ENCODE results near the gene HMCN1. TPM values are rescaled to one million over a fixed set of nuclear protein-coding genes. Genes with fewer than 3 reads are reported as not detected.
"Not testable (repeated sequence)": the region's sequence is repeated elsewhere in the genome, so short reads cannot be mapped to it uniquely, and the experiment has no call there.

HMCN1 gene
- total RNA-seq, 1 donor from 2014 or later, result 22.2 TPM

- Mint-ChIP-seq H3K27ac (ENCODE audit: unreplicated experiment) (no peak overlapping the region), H3K36me3 (ENCODE audit: low read depth, unreplicated experiment) (no peaks in the 10 kb centered on the region), H3K27me3 (ENCODE audit: unreplicated experiment) (peaks cover 6% of the 10 kb centered on the region), H3K4me3 (ENCODE audit: unreplicated experiment) (no peak overlapping the region), H3K4me1 (ENCODE audit: unreplicated experiment) (no peaks in the 10 kb centered on the region), H3K9me3 (ENCODE audit: unreplicated experiment) (no peaks in the 10 kb centered on the region)
- TF ChIP-seq, protein P1, sequence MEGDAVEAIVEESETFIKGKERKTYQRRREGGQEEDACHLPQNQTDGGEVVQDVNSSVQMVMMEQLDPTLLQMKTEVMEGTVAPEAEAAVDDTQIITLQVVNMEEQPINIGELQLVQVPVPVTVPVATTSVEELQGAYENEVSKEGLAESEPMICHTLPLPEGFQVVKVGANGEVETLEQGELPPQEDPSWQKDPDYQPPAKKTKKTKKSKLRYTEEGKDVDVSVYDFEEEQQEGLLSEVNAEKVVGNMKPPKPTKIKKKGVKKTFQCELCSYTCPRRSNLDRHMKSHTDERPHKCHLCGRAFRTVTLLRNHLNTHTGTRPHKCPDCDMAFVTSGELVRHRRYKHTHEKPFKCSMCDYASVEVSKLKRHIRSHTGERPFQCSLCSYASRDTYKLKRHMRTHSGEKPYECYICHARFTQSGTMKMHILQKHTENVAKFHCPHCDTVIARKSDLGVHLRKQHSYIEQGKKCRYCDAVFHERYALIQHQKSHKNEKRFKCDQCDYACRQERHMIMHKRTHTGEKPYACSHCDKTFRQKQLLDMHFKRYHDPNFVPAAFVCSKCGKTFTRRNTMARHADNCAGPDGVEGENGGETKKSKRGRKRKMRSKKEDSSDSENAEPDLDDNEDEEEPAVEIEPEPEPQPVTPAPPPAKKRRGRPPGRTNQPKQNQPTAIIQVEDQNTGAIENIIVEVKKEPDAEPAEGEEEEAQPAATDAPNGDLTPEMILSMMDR (IDR thresholded peaks at IDR 0.05; ENCODE audit: unreplicated experiment), result no peak
- no peak for DNase-seq (ENCODE audit: low spot score)
Observed at GRCh38 chr1:186183219-186183618, 449.0 kb downstream of the HMCN1 start.

DNA sequence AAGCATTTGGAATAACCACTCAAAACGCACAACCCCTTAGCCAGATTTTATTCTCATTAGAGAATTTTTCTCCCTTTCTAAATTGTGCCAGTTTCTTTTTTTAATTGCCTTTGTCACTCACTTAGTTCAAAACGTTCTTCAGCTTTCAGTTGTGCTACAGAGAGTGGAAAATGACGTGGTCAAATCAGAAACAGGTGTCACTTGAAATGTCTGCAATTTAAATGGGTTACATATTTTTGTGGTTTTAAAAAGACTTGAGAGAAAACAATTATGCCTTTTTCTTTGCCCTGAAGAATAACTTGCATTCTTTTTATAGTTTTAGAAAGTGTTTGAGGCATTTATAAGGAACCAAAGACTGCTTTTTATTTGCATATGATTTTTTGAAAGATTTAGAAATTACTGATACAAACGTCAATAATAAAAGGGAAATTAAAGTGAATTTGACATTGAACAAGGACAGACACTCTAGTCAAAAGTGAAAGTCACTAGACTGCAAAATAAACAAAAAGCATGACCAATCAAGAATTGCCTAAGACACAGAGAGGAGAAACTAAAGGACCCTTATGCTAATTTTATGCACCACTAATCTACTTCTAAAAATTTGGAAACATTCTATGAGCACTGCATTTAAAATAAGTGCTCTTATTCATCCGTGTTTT, 449.9 kb downstream of the HMCN1 start:
- no peaks in the 10 kb centered on the region for H3K4me1 Mint-ChIP-seq (ENCODE audit: unreplicated experiment)
- peaks cover 6% of the 10 kb centered on the region for H3K27me3 Mint-ChIP-seq (ENCODE audit: unreplicated experiment)
- H3K27ac Mint-ChIP-seq (ENCODE audit: unreplicated experiment), result no peak overlapping the region
- H3K36me3 Mint-ChIP-seq (ENCODE audit: low read depth, unreplicated experiment), result no peaks in the 10 kb centered on the region
- no peak for DNase-seq (ENCODE audit: low spot score)
- H3K9me3 Mint-ChIP-seq (ENCODE audit: unreplicated experiment), result no peaks in the 10 kb centered on the region
- no peak overlapping the region for H3K4me3 Mint-ChIP-seq (ENCODE audit: unreplicated experiment)
- TF ChIP-seq, protein P1 (IDR thresholded peaks at IDR 0.05; ENCODE audit: unreplicated experiment), result no peak

- DNase-seq (ENCODE audit: low spot score); H3K4me3 Mint-ChIP-seq (ENCODE audit: unreplicated experiment); H3K27me3 Mint-ChIP-seq (ENCODE audit: unreplicated experiment); H3K27ac Mint-ChIP-seq (ENCODE audit: unreplicated experiment); H3K9me3 Mint-ChIP-seq (ENCODE audit: unreplicated experiment); H3K4me1 Mint-ChIP-seq (ENCODE audit: unreplicated experiment); H3K36me3 Mint-ChIP-seq (ENCODE audit: low read depth, unreplicated experiment): not testable (repeated sequence)
Observed at GRCh38 chr1:186186251-186186650, 452.1 kb downstream of the HMCN1 start.

DNA sequence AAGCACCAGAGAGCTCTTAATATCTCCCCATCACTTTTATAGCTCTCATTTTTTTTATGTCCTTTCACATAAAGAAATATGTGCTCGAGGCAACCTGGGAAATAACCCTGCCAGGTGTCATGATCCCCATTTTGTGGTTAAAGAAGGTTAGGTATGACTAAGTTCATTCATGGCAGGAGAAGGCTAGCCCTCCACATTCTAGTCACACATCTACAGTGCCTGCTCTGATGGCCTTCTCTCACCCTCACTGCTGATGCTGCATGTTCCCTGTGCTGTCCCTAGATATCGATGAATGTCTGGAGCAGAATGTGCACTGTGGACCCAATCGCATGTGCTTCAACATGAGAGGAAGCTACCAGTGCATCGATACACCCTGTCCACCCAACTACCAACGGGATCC, 453.4 kb downstream of the HMCN1 start:
- H3K27me3 Mint-ChIP-seq (ENCODE audit: unreplicated experiment), result peaks cover 6% of the 10 kb centered on the region
- H3K9me3 Mint-ChIP-seq (ENCODE audit: unreplicated experiment), result no peaks in the 10 kb centered on the region
- H3K36me3 Mint-ChIP-seq (ENCODE audit: low read depth, unreplicated experiment), result no peaks in the 10 kb centered on the region
- TF ChIP-seq, protein P1 (IDR thresholded peaks at IDR 0.05; ENCODE audit: unreplicated experiment), result no peak
- H3K4me3 Mint-ChIP-seq (ENCODE audit: unreplicated experiment), result no peak overlapping the region
- no peak overlapping the region for H3K27ac Mint-ChIP-seq (ENCODE audit: unreplicated experiment)
- H3K4me1 Mint-ChIP-seq (ENCODE audit: unreplicated experiment), result no peaks in the 10 kb centered on the region
- DNase-seq (ENCODE audit: low spot score), result no peak

DNA sequence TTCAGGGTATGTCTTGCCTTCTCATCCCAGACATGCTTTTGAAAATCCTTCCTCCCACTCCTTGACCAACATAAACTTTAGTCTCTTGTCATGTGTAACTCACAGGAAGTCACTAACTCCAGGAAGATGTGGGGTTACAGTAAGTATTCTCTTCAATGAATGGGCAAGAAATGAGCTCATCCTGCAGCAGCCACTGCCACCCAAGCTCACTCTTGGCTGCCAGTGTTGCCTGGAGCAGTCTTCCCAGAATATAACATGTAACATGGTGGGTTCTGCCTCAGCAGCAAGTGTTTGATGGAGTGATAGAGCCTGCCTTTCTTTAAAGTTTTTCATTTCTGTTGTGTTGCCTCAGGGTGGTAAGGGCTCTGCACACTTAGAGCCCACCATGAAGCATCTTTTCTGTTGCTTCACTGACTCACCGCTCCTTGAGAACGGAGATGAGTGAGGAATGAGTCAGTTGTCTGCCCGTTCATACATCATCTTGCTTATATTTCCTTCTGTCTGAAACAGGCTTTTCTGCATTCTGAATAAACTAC, 453.9 kb downstream of the HMCN1 start:
- no peak overlapping the region for H3K4me3 Mint-ChIP-seq (ENCODE audit: unreplicated experiment)

More for the DNA sequence above, 453.9 kb downstream of the HMCN1 start:
- Mint-ChIP-seq H3K27me3 (ENCODE audit: unreplicated experiment) (peaks cover 6% of the 10 kb centered on the region), H3K9me3 (ENCODE audit: unreplicated experiment) (no peaks in the 10 kb centered on the region), H3K4me1 (ENCODE audit: unreplicated experiment) (no peaks in the 10 kb centered on the region), H3K36me3 (ENCODE audit: low read depth, unreplicated experiment) (no peaks in the 10 kb centered on the region), H3K27ac (ENCODE audit: unreplicated experiment) (no peak overlapping the region)
- TF ChIP-seq, protein P1 (IDR thresholded peaks at IDR 0.05; ENCODE audit: unreplicated experiment), result no peak
- DNase-seq (ENCODE audit: low spot score), result no peak

All from endothelial cell (in vitro differentiated cells).